ENCODE results near the gene GRM7.

Gene GRM7

GRCh38 chr3:7015683-7016440 is 154.9 kb downstream of the GRM7 start:
- no peak overlapping the region for H3K4me3 ChIP-seq (ENCODE audit: low read depth, low read length)
- TF ChIP-seq CTCF (IDR thresholded peaks at IDR 0.05; ENCODE audit: low read depth, low read length), result no peak

- no peak for TF ChIP-seq CTCF (IDR thresholded peaks at IDR 0.05; ENCODE audit: low read depth, low read length)
- H3K4me3 ChIP-seq (ENCODE audit: low read depth, low read length), result no peak overlapping the region
Measured at GRCh38 chr3:7025581-7026300, 164.8 kb downstream of the GRM7 start.

GRCh38 chr3:7029562-7029961 is 168.6 kb downstream of the GRM7 start:
- no peak for TF ChIP-seq CTCF (IDR thresholded peaks at IDR 0.05; ENCODE audit: low read depth, low read length)
- no peak overlapping the region for H3K4me3 ChIP-seq (ENCODE audit: low read depth, low read length)

- no peak overlapping the region for H3K4me3 ChIP-seq (ENCODE audit: low read depth, low read length)
- TF ChIP-seq CTCF (IDR thresholded peaks at IDR 0.05; ENCODE audit: low read depth, low read length), result no peak
Measured at GRCh38 chr3:7038394-7038793, 177.5 kb downstream of the GRM7 start.

GRCh38 chr3:7062714-7063113 is 201.8 kb downstream of the GRM7 start:
- no peak for TF ChIP-seq CTCF (IDR thresholded peaks at IDR 0.05; ENCODE audit: low read depth, low read length)
- no peak overlapping the region for H3K4me3 ChIP-seq (ENCODE audit: low read depth, low read length)

GRCh38 chr3:7070461-7070860 is 209.5 kb downstream of the GRM7 start:
- TF ChIP-seq CTCF (IDR thresholded peaks at IDR 0.05; ENCODE audit: low read depth, low read length), result no peak
- no peak overlapping the region for H3K4me3 ChIP-seq (ENCODE audit: low read depth, low read length)

GRCh38 chr3:7074217-7074616 is 213.3 kb downstream of the GRM7 start:
- H3K4me3 ChIP-seq (ENCODE audit: low read depth, low read length), result no peak overlapping the region
- TF ChIP-seq CTCF (IDR thresholded peaks at IDR 0.05; ENCODE audit: low read depth, low read length), result no peak
